Measurements from ENCODE around the gene FXYD1.
A peak's percentile ranks its signal among the peaks of the same experiment; 100 is the strongest.

Gene FXYD1

GRCh38 chr19:35106898-35107541 lies 31.6 kb upstream of the FXYD1 start:
- DNase-seq (ENCODE audit: low spot score), result no peak
- peak overlapping the region; percentile 86 for H3K27ac ChIP-seq
- ChIA-PET CTCF (no interaction called here), POLR2A (ENCODE audit: low non-redundant PET) (no interaction called here)
- TF ChIP-seq CTCF (conservative IDR thresholded peaks at IDR 0.05; ENCODE audit: low read depth), result no peak

GRCh38 chr19:35107545-35107944 lies 31.1 kb upstream of the FXYD1 start:
- ChIA-PET POLR2A (ENCODE audit: low non-redundant PET) (no interaction called here), CTCF (no interaction called here)
- no peak for TF ChIP-seq CTCF (conservative IDR thresholded peaks at IDR 0.05; ENCODE audit: low read depth)
- peak; percentile 79 for DNase-seq (ENCODE audit: low spot score)
- peak overlapping the region; percentile 86 for H3K27ac ChIP-seq

- TF ChIP-seq CTCF (conservative IDR thresholded peaks at IDR 0.05; ENCODE audit: low read depth), result no peak
- DNase-seq (ENCODE audit: low spot score), result no peak
- ChIA-PET CTCF (interaction anchor here (0.6 kb wide), 1 partner anchor 19 kb away, joined by 3 read pairs; no protein-coding TSS in a partner anchor), POLR2A (ENCODE audit: low non-redundant PET) (no interaction called here)
- H3K27ac ChIP-seq, result peak overlapping the region; percentile 86
These were observed 29.9 kb upstream of the FXYD1 start for GRCh38 chr19:35108730-35109129.

- ChIA-PET CTCF (no interaction called here), POLR2A (ENCODE audit: low non-redundant PET) (no interaction called here)
- DNase-seq (ENCODE audit: low spot score), result peak; percentile 62
- H3K27ac ChIP-seq, result peak overlapping the region; percentile 86
- no peak for TF ChIP-seq CTCF (conservative IDR thresholded peaks at IDR 0.05; ENCODE audit: low read depth)
These were observed 29.1 kb upstream of the FXYD1 start for GRCh38 chr19:35109395-35110112.

- ChIA-PET CTCF (interaction anchor here (0.7 to 0.8 kb wide), 2 partner anchors 14 to 44 kb away, joined by 3 to 6 read pairs; no protein-coding TSS in a partner anchor), POLR2A (ENCODE audit: low non-redundant PET) (interaction anchor here (0.6 kb wide), 1 partner anchor 43 kb away, joined by 4 read pairs; no protein-coding TSS in a partner anchor)
- H3K27ac ChIP-seq, result peak overlapping the region; percentile 86
- TF ChIP-seq CTCF (conservative IDR thresholded peaks at IDR 0.05; ENCODE audit: low read depth), result no peak
- DNase-seq (ENCODE audit: low spot score), result no peak
These were observed 27.6 kb upstream of the FXYD1 start for GRCh38 chr19:35110974-35111373.

- ChIA-PET POLR2A (ENCODE audit: low non-redundant PET) (no interaction called here), CTCF (interaction anchor here (0.7 kb wide), 2 partner anchors 58 to 358 kb away, joined by 4 read pairs; no protein-coding TSS in a partner anchor)
These were observed 25.5 kb upstream of the FXYD1 start for GRCh38 chr19:35112995-35113688.

More at GRCh38 chr19:35112995-35113688, 25.5 kb upstream of the FXYD1 start:
- peak overlapping the region; percentile 86 for H3K27ac ChIP-seq
- TF ChIP-seq CTCF (conservative IDR thresholded peaks at IDR 0.05; ENCODE audit: low read depth), result no peak
- DNase-seq (ENCODE audit: low spot score), result no peak
